Esophagus muscularis mucosa (tissue), 4 donors: ENCODE data around the gene UBXN2A. TPM values are rescaled to one million over a fixed set of nuclear protein-coding genes. Genes with fewer than 3 reads are reported as not detected.

ENCODE experiments used
- DNase-seq: peaks from one replicate; pipeline ENCODE4 v3.0.0-alpha.2; 2017; ENCODE audit errors: extremely low spot score
- H3K27ac ChIP-seq, 4 donors: fragments of 200-600 bp; sonication (generic); replicated peaks in 1 of 4; 1 replicate in 3 of 4; 2 replicates in 1 of 4; pipeline ENCODE4 v1.5.1; 2016 to 2019; ENCODE audit warnings: mild to moderate bottlenecking in 1 of 4
- H3K27me3 ChIP-seq, 4 donors: fragments of 200-600 bp; sonication (generic); one replicate each; pipeline versions ENCODE4 v1.5.1 to v1.6.0; 2016 to 2019
- H3K36me3 ChIP-seq, 4 donors: fragments of 200-600 bp; sonication (generic); one replicate each; pipeline ENCODE4 v1.5.1; 2016 to 2019
- H3K4me1 ChIP-seq, 4 donors: fragments of 200-600 bp; sonication (generic); one replicate each; pipeline ENCODE4 v1.5.1; 2016 to 2019
- H3K4me3 ChIP-seq, 4 donors: fragments of 200-600 bp; sonication (generic); 1 replicate in 2 of 4; 2 replicates in 2 of 4; pipeline ENCODE4 v1.5.1; 2016 to 2019; ENCODE audit warnings: mild to moderate bottlenecking in 4 of 4, moderate library complexity in 1 of 4
- H3K9me3 ChIP-seq, 4 donors: fragments of 200-600 bp; sonication (generic); 1 replicate in 3 of 4; 2 replicates in 1 of 4; pipeline ENCODE4 v1.5.1; 2016 to 2019
- CTCF ChIP-seq, 3 experiments: fragments of 200-600 bp in 2 of 3; fragments of 450-650 bp in 1 of 3; sonication (generic) in 2 of 3; IDR thresholded peaks; one replicate each; pipeline ENCODE4 v1.5.1; 2017 to 2019; ENCODE audit warnings: antibody characterized with exemption in 3 of 3, mild to moderate bottlenecking in 2 of 3, moderate library complexity in 1 of 3
- EP300 ChIP-seq: sonication (generic); formaldehyde crosslinking; IDR thresholded peaks from one replicate; pipeline ENCODE4 v1.6.1; 2017; ENCODE audit warnings: antibody characterized with exemption
- POLR2A ChIP-seq: fragments of 450-650 bp; IDR thresholded peaks from one replicate; pipeline ENCODE4 v1.6.1; 2017; ENCODE audit warnings: antibody characterized with exemption, moderate library complexity, mild to moderate bottlenecking, low read depth
- POLR2AphosphoS5 ChIP-seq, 2 donors: sonication (generic); formaldehyde crosslinking; IDR thresholded peaks; one replicate each; pipeline ENCODE4 v1.6.1; 2017; ENCODE audit warnings: antibody characterized with exemption in 2 of 2
- WGBS: methylation state at CpG from one replicate; pipeline ENCODE4 v1.1.5; 2018; 5-methylcytosine and 5-hydroxymethylcytosine counted together
- intact Hi-C: fragments of 100-400 bp; cut with DNase I; formaldehyde crosslinking; loops from one replicate; pipeline ENCODE4 v1.15.1; 2023
- total RNA-seq, 4 donors: library from RNA; depleted of rRNA; stranded (reverse); fragments of >200 nt; gene quantifications; one replicate each; pipeline versions ENCODE4 v1.1.0 to v1.2.1, GENCODE V29; 2016

The UBXN2A gene
- total RNA-seq, 4 donors from 2014 or later: 17.1 to 23.4 (median 20.3) TPM

- intact Hi-C loops: loop anchor here (5.0 to 10.0 kb wide), 2 partner anchors 33 to 124 kb away; partner anchors contain the start of genes ATAD2B and TP53I3
- Histone ChIP-seq H3K4me1 (peaks cover 13 to 48% (median 38%) of the 10 kb centered on the region in 4 donors), H3K36me3 (no peaks in the 10 kb centered on the region), H3K9me3 (no peaks in the 10 kb centered on the region), H3K27me3 (no peaks in the 10 kb centered on the region), H3K27ac (peak overlapping the region in 2 of 4 donors; percentile 75), H3K4me3 (peak overlapping the region; percentile 79 to 94 (median 88))
- no peak for DNase-seq
- no peak for TF ChIP-seq POLR2AphosphoS5 (IDR thresholded peaks at IDR 0.05)
- TF ChIP-seq CTCF (IDR thresholded peaks at IDR 0.05): no peak
- no peak for TF ChIP-seq EP300
- 22% methylated on average over 23 of the region's 23 CpGs for WGBS
Observed at GRCh38 chr2:24048769-24049484, 108.7 kb downstream of the UBXN2A start.

- peak within 1 kb of the TSS; percentile 63 to 75 (median 72) for H3K27ac ChIP-seq
- DNase-seq: no peak
Observed at GRCh38 chr2:24049485-24050021, 109.3 kb downstream of the UBXN2A start, which contains the start of gene FKBP1B. Gene FKBP1B (plus strand): TSS chr2:24049741. CDS start chr2:24049850, 109 bp downstream.

GRCh38 chr2:24050041-24050979, 110.0 kb downstream of the UBXN2A start:
- Histone ChIP-seq H3K9me3 (no peaks in the 10 kb centered on the region), H3K36me3 (no peaks in the 10 kb centered on the region), H3K4me1 (peaks cover 13 to 45% (median 38%) of the 10 kb centered on the region in 4 donors), H3K4me3 (peak overlapping the region; percentile 79 to 94 (median 88)), H3K27ac (peak overlapping the region; percentile 63 to 75 (median 72)), H3K27me3 (no peaks in the 10 kb centered on the region)
- intact Hi-C loops: no loop called here
- DNase-seq: no peak
- TF ChIP-seq POLR2A (no peak), EP300 (no peak), POLR2AphosphoS5 (IDR thresholded peaks at IDR 0.05) (no peak), CTCF (IDR thresholded peaks at IDR 0.05) (no peak)
- WGBS: 20% methylated on average over 12 of the region's 47 CpGs

More at GRCh38 chr2:24049485-24050021, 109.3 kb downstream of the UBXN2A start, which contains the start of gene FKBP1B:
- no peaks in the 10 kb centered on the region for H3K27me3 ChIP-seq
- peaks cover 13 to 48% (median 38%) of the 10 kb centered on the region in 4 donors for H3K4me1 ChIP-seq
- TF ChIP-seq CTCF (IDR thresholded peaks at IDR 0.05): no peak
- no peak for TF ChIP-seq EP300
- no peak for TF ChIP-seq POLR2A
- peak; percentile 11 to 32 for TF ChIP-seq POLR2AphosphoS5 (IDR thresholded peaks at IDR 0.05)
- H3K9me3 ChIP-seq: no peaks in the 10 kb centered on the region
- WGBS: 2% methylated on average over 30 of the region's 52 CpGs
- peak within 1 kb of the TSS; percentile 79 to 94 (median 88) for H3K4me3 ChIP-seq
- no peaks in the 10 kb centered on the region for H3K36me3 ChIP-seq
- intact Hi-C loops: loop anchor here (5.0 to 10.0 kb wide), 2 partner anchors 33 to 125 kb away; partner anchors contain the start of genes ATAD2B and TP53I3

- intact Hi-C loops: no loop called here
- no peak overlapping the region for H3K27ac ChIP-seq
- no peaks in the 10 kb centered on the region for H3K9me3 ChIP-seq
- H3K36me3 ChIP-seq: no peaks in the 10 kb centered on the region
- peaks cover 6 to 30% (median 26%) of the 10 kb centered on the region in 4 donors for H3K4me1 ChIP-seq
- no peaks in the 10 kb centered on the region for H3K27me3 ChIP-seq
- DNase-seq: no peak
- H3K4me3 ChIP-seq: no peak overlapping the region
- TF ChIP-seq POLR2AphosphoS5 (IDR thresholded peaks at IDR 0.05): no peak
- no peak for TF ChIP-seq EP300
- no peak for TF ChIP-seq POLR2A
- TF ChIP-seq CTCF (IDR thresholded peaks at IDR 0.05): no peak
- WGBS: 83% methylated on average over 8 of the region's 8 CpGs
Observed at GRCh38 chr2:24051833-24052232, 111.6 kb downstream of the UBXN2A start.
